Thyroid gland (tissue), 4 donors: Measurements from ENCODE around the gene ACIN1. TPM values are rescaled to one million over a fixed set of nuclear protein-coding genes. Genes with fewer than 3 reads are reported as not detected.

ENCODE experiments used
- DNase-seq, 2 donors: peaks; one replicate each; pipeline ENCODE4 v3.0.0-alpha.2; 2019
- H3K27ac ChIP-seq, 3 donors: fragments of 200-600 bp; sonication (generic); 1 replicate in 2 of 3; 2 replicates in 1 of 3; pipeline ENCODE4 v1.5.1; 2016 to 2019; ENCODE audit warnings: mild to moderate bottlenecking in 1 of 3, moderate library complexity in 1 of 3
- H3K27me3 ChIP-seq: fragments of 200-600 bp; sonication (generic); one replicate; pipeline ENCODE4 v1.5.1; 2019
- H3K36me3 ChIP-seq, 2 donors: fragments of 200-600 bp; sonication (generic); one replicate each; pipeline ENCODE4 v1.5.1; 2016 to 2019
- H3K4me1 ChIP-seq, 2 donors: fragments of 200-600 bp; sonication (generic); one replicate each; pipeline ENCODE4 v1.5.1; 2017 to 2019
- H3K4me3 ChIP-seq, 3 donors: fragments of 200-600 bp; sonication (generic); replicated peaks in 1 of 3; 1 replicate in 2 of 3; 2 replicates in 1 of 3; pipeline ENCODE4 v1.5.1; 2016; ENCODE audit warnings: mild to moderate bottlenecking in 1 of 3
- H3K9me3 ChIP-seq: fragments of 200-600 bp; sonication (generic); one replicate; pipeline ENCODE4 v1.5.1; 2017
- POLR2A ChIP-seq, 2 donors: fragments of 450-650 bp; IDR thresholded peaks; one replicate each; pipeline ENCODE4 v1.6.1; 2017; ENCODE audit warnings: antibody characterized with exemption in 2 of 2, mild to moderate bottlenecking in 2 of 2, moderate library complexity in 1 of 2
- WGBS, 2 donors: methylation state at CpG; one replicate each; pipeline ENCODE4 v1.1.5; 2017; 5-methylcytosine and 5-hydroxymethylcytosine counted together
- intact Hi-C: fragments of 100-400 bp; cut with DNase I; formaldehyde crosslinking; loops from one replicate; pipeline ENCODE4 v1.15.1; 2023
- total RNA-seq, 4 donors: library from RNA; depleted of rRNA; stranded (reverse); fragments of >200 nt; gene quantifications; one replicate each; pipeline ENCODE4 v1.2.3, GENCODE V29; 2016
- TF ChIP-seq, protein P1 (sequence below), 6 experiments: fragments of 200-600 bp in 3 of 6; fragments of 450-650 bp in 3 of 6; sonication (generic) in 3 of 6; IDR thresholded peaks; one replicate each; pipeline ENCODE4 v1.5.1; 2016 to 2019; ENCODE audit warnings: antibody characterized with exemption in 6 of 6, mild to moderate bottlenecking in 2 of 6, inconsistent platforms in 1 of 6, moderate library complexity in 1 of 6

Gene ACIN1
- total RNA-seq, 4 donors from 2014 or later: 143 to 195 (median 152) TPM

DNA sequence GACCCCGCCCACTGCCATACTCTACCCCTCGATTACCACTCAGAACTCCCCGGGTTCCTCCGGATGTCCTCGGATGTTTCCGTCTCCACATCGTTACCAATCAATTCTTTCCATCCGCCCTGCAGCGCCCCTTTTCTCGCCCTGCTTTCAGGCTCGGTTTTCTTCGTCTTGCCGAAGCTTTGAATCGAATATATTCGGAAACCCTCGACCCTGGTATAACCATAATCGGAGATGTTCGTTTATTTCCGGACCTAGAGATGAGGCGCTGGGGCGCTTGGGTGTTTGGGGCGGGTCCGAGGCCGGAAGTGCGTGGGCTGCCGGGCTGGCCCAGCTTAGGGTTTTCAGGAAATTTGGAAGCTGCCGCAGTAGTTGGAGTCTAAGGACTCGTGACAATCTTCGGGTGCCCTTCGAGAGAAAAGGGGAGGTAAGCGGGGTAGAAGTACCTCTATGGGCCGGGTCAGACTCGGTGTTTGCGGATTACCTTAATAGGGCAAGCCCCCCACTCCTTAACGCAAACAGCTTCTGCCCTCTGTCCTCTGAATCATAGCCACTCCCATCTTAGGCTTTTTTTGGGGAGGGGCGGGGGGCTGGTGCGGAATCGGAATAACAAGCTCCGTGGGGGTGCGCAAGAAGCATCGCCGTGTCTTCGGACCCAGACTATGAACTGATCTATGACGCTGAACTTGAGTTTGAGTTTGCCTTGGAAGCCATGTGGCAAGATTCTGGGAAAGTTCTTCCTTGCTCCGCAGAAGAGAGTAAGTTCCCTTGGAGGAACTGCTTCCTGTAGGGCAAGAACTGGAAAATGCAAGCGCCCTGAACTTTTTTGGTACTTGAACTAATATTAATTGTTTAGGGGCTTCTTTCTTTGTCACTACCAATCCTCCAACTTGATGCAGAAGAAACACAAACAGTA lies 516 bp upstream of the ACIN1 start, which contains the start of gene C14orf119:
Gene C14orf119, plus strand, starts transcription at position 310 of the 913 bp plus-strand sequence. CDS start 2,154 bp downstream, outside the sequence.
- H3K27ac ChIP-seq: peak within 1 kb of the TSS; percentile 91 to 99 (median 98)
- intact Hi-C loops: no loop called here
- peak in 1 of 2 donors; percentile 73 for TF ChIP-seq POLR2A (IDR thresholded peaks at IDR 0.05)
- TF ChIP-seq, protein P1, sequence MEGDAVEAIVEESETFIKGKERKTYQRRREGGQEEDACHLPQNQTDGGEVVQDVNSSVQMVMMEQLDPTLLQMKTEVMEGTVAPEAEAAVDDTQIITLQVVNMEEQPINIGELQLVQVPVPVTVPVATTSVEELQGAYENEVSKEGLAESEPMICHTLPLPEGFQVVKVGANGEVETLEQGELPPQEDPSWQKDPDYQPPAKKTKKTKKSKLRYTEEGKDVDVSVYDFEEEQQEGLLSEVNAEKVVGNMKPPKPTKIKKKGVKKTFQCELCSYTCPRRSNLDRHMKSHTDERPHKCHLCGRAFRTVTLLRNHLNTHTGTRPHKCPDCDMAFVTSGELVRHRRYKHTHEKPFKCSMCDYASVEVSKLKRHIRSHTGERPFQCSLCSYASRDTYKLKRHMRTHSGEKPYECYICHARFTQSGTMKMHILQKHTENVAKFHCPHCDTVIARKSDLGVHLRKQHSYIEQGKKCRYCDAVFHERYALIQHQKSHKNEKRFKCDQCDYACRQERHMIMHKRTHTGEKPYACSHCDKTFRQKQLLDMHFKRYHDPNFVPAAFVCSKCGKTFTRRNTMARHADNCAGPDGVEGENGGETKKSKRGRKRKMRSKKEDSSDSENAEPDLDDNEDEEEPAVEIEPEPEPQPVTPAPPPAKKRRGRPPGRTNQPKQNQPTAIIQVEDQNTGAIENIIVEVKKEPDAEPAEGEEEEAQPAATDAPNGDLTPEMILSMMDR (IDR thresholded peaks at IDR 0.05): no peak
- H3K4me1 ChIP-seq: peaks cover 34 to 51% of the 10 kb centered on the region in 2 donors
- peaks cover 9 to 24% of the 10 kb centered on the region in 2 donors for H3K36me3 ChIP-seq
- H3K9me3 ChIP-seq: no peaks in the 10 kb centered on the region
- no peaks in the 10 kb centered on the region for H3K27me3 ChIP-seq
- WGBS, 2 donors: 1% methylated on average over 43 to 46 of the region's 46 CpGs
- DNase-seq: peak; percentile 99 to 100
- H3K4me3 ChIP-seq: peak within 1 kb of the TSS; percentile 69 to 94 (median 92)

DNA sequence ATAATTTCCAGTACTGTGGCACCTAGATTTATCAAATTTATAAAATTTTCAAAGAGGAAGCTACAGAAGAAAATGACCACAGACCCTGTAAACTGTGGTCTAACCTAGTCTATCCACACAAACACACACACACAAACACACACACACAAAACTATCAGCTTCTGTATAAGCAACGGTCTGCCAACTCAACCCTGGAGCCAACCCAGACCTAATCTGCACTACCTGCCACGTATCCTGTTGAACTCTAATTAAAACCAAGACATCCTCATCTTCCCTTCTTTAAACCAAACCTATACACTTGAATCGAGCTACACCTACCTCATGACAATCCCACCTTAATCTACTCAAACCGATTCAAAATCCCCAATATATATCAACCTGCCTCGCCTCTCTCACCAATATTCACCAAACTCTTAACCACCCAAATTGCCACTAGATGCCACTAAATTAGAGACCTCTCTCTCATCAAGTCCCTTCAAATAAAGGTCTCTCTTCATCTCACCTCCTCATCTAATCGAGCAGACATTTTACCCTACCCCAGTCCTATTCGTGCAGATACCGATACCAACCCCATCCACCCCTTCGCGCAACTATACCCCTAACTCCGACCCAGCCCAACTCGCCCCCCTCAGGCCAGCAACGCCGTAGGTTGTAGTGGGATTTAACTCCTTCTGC lies 808 bp downstream of the ACIN1 start:
- H3K4me3 ChIP-seq: peak overlapping the region; percentile 54 to 94 (median 69)
- H3K36me3 ChIP-seq: peaks cover 18 to 33% of the 10 kb centered on the region in 2 donors
- peaks cover 36 to 51% of the 10 kb centered on the region in 2 donors for H3K4me1 ChIP-seq
- H3K27ac ChIP-seq: peak overlapping the region; percentile 86 to 99 (median 98)
- intact Hi-C loops: no loop called here
- DNase-seq: peak in 1 of 2 donors; percentile 24
- no peak for TF ChIP-seq POLR2A (IDR thresholded peaks at IDR 0.05)
- TF ChIP-seq, protein P1 (IDR thresholded peaks at IDR 0.05): no peak
- H3K27me3 ChIP-seq: no peaks in the 10 kb centered on the region
- WGBS, 2 donors: 1% methylated on average over 14 of the region's 14 CpGs
- H3K9me3 ChIP-seq: no peaks in the 10 kb centered on the region

DNA sequence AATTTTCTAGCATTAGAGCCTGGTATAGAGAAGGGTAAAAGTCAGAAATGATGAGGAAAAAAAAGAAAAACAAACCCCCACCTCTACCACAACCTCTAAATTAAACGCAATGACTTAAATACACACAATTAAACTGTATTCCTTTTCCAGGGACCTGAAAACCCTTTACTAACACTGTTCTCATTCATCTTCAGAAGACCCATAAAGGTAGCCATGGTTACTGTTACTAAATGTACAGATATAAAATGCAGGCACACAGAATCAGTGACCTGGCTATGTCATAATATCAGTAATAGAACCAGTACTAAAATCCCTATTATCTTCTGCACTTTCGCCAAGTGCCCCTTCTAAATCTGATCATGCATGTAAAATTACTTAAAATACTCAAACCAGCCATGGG lies 1.4 kb downstream of the ACIN1 start:
- H3K27ac ChIP-seq: peak overlapping the region in 2 of 3 donors; percentile 2 to 98
- H3K36me3 ChIP-seq: peaks cover 23 to 35% of the 10 kb centered on the region in 2 donors
- no peak for TF ChIP-seq POLR2A (IDR thresholded peaks at IDR 0.05)
- TF ChIP-seq, protein P1 (IDR thresholded peaks at IDR 0.05): no peak

DNA sequence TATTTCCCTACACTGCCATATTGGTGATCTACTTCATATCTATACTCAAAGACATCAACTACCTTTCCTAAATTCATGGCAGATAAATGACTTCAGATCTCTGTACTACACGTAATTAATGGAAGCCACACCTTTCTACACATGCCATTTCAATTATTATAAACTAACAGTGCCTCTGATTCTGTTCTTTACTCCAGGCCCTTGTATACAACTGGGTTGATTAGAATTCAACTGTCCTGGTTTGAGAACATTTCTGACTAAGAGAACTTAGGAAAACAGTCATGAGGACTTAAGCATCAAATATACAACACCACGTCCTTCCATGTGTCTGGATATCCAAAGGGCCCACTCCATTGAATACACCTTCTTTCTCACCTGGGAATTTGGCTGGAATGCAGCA lies 1.8 kb downstream of the ACIN1 start:
- WGBS, 2 donors: 51 to 69% methylated on average over 2 of the region's 2 CpGs
- TF ChIP-seq, protein P1 (IDR thresholded peaks at IDR 0.05): no peak
- no peak for TF ChIP-seq POLR2A (IDR thresholded peaks at IDR 0.05)
- peak overlapping the region in 1 of 3 donors; percentile 69 for H3K4me3 ChIP-seq
- DNase-seq: no peak
- intact Hi-C loops: no loop called here
- H3K27ac ChIP-seq: peak overlapping the region in 2 of 3 donors; percentile 2 to 98
- H3K4me1 ChIP-seq: peaks cover 36 to 48% of the 10 kb centered on the region in 2 donors
- H3K36me3 ChIP-seq: peaks cover 22 to 31% of the 10 kb centered on the region in 2 donors
- no peaks in the 10 kb centered on the region for H3K9me3 ChIP-seq
- no peaks in the 10 kb centered on the region for H3K27me3 ChIP-seq

More for the DNA sequence above, 1.4 kb downstream of the ACIN1 start:
- Histone ChIP-seq H3K9me3 (no peaks in the 10 kb centered on the region), H3K4me3 (peak overlapping the region in 1 of 3 donors; percentile 69), H3K27me3 (no peaks in the 10 kb centered on the region), H3K4me1 (peaks cover 36 to 48% of the 10 kb centered on the region in 2 donors)
- 34 to 36% methylated on average over 2 of the region's 2 CpGs for WGBS, 2 donors
- intact Hi-C loops: no loop called here
- peak in 1 of 2 donors; percentile 27 for DNase-seq
